Erythroblast (primary cell): ENCODE results near the gene AKAIN1.

Experiments
- DNase-seq, 2 experiments: peaks; one replicate each; lab custom pipeline; 2025; lab: John Stamatoyannopoulos, UW
- GATA1 ChIP-seq: IDR thresholded peaks from 2 replicates; pipeline ENCODE4 v1.6.1; 2011; ENCODE audit warnings: low read depth, mild to moderate bottlenecking, control low read depth, low read length, moderate library complexity
- POLR2A ChIP-seq: IDR thresholded peaks from 2 replicates; pipeline ENCODE4 v1.6.1; 2011; ENCODE audit warnings: mild to moderate bottlenecking, low read length

The AKAIN1 gene

GRCh38 chr18:5095239-5095638 lies 101.8 kb downstream of the AKAIN1 start:
- TF ChIP-seq GATA1 (no peak), POLR2A (no peak)
- no peak for DNase-seq

- TF ChIP-seq GATA1 (no peak), POLR2A (no peak)
- no peak for DNase-seq
Measured at GRCh38 chr18:5093902-5094301, 103.2 kb downstream of the AKAIN1 start.
